GM18519 (cell line): Measurements from ENCODE around the gene CMTR2.

Source experiments
- ATAC-seq: cut with Tn5 transposase; IDR thresholded peaks from one replicate; pipeline ENCODE4 v1.9.1; 2021; ENCODE audit warnings: mild to moderate bottlenecking, moderate library complexity; ENCODE audit not compliant: unreplicated experiment, low FRiP score

The CMTR2 gene

GRCh38 chr16:71276589-71277334 lies 12.4 kb downstream of the CMTR2 start:
- no peak for ATAC-seq

GRCh38 chr16:71273384-71273783 lies 15.8 kb downstream of the CMTR2 start:
- no peak for ATAC-seq

- no peak for ATAC-seq
These were observed 24.9 kb downstream of the CMTR2 start for GRCh38 chr16:71264299-71264698.

- ATAC-seq = no peak
These were observed 25.6 kb downstream of the CMTR2 start for GRCh38 chr16:71263582-71263981.

GRCh38 chr16:71262391-71262790 lies 26.8 kb downstream of the CMTR2 start:
- ATAC-seq = no peak

GRCh38 chr16:71260995-71261394 lies 28.2 kb downstream of the CMTR2 start:
- ATAC-seq = no peak

GRCh38 chr16:71259086-71259485 lies 30.1 kb downstream of the CMTR2 start:
- no peak for ATAC-seq

- ATAC-seq = no peak
These were observed 30.8 kb downstream of the CMTR2 start for GRCh38 chr16:71258372-71258771.

GRCh38 chr16:71257768-71258167 lies 31.4 kb downstream of the CMTR2 start:
- no peak for ATAC-seq

- ATAC-seq = no peak
These were observed 33.5 kb downstream of the CMTR2 start for GRCh38 chr16:71255721-71256120.

GRCh38 chr16:71254832-71255525 lies 34.2 kb downstream of the CMTR2 start:
- ATAC-seq = no peak

GRCh38 chr16:71250461-71251235 lies 38.6 kb downstream of the CMTR2 start:
- no peak for ATAC-seq

- no peak for ATAC-seq
These were observed 39.8 kb downstream of the CMTR2 start for GRCh38 chr16:71249399-71249798.

GRCh38 chr16:71247478-71247877 lies 41.7 kb downstream of the CMTR2 start:
- ATAC-seq = no peak

GRCh38 chr16:71246309-71246708 lies 42.9 kb downstream of the CMTR2 start:
- ATAC-seq = no peak

GRCh38 chr16:71244521-71244920 lies 44.7 kb downstream of the CMTR2 start:
- ATAC-seq = no peak

GRCh38 chr16:71242601-71243000 lies 46.6 kb downstream of the CMTR2 start:
- no peak for ATAC-seq

GRCh38 chr16:71242036-71242435 lies 47.2 kb downstream of the CMTR2 start:
- no peak for ATAC-seq
